ENCODE data around the gene FAM131C.
"Not testable (repeated sequence)": the region's sequence is repeated elsewhere in the genome, so short reads cannot be mapped to it uniquely, and the experiment has no call there.

DNA sequence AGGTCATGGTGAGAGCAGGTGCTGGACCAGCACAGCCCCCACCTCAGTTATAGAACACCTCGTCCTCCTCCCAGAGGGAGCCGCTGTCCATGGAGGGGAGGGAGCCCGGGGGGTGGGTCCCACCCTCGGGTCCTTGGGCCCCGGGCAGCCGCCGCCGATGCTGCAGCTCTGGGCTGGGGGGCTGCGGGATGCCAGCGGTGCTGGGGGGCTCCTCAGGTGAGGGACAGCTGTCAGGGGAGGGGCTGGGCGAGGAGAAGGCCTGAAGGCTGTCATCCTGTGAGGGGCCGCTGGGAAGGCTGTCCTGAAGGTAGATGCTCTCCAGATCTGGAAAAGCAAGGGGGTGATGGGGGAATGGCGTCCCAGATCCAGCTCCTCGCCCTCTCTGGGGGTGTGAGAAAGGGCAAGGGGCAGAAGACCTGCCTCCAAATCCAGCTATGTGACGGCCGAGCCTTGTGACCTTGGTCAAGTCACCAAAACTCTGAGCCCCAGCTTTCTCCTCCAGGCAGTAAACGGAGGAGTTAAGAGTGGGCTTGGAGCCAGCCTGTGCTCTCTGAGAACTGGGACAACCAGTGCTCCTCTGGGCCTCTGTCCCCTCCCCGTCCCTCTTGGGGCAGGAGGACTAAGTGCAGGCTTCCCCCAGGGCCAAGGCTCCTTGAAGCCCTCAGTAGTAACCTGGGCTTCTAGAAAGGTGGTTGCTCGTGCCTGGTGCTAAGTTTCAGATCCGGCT, 14.9 kb downstream of the FAM131C start:
- TF ChIP-seq, protein P1, sequence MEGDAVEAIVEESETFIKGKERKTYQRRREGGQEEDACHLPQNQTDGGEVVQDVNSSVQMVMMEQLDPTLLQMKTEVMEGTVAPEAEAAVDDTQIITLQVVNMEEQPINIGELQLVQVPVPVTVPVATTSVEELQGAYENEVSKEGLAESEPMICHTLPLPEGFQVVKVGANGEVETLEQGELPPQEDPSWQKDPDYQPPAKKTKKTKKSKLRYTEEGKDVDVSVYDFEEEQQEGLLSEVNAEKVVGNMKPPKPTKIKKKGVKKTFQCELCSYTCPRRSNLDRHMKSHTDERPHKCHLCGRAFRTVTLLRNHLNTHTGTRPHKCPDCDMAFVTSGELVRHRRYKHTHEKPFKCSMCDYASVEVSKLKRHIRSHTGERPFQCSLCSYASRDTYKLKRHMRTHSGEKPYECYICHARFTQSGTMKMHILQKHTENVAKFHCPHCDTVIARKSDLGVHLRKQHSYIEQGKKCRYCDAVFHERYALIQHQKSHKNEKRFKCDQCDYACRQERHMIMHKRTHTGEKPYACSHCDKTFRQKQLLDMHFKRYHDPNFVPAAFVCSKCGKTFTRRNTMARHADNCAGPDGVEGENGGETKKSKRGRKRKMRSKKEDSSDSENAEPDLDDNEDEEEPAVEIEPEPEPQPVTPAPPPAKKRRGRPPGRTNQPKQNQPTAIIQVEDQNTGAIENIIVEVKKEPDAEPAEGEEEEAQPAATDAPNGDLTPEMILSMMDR (conservative IDR thresholded peaks at IDR 0.05 in 1 of 2, IDR thresholded peaks at IDR 0.05 in 1 of 2; ENCODE audit: low read depth in 1 of 2, low read length in 2 of 2), result not testable (repeated sequence)
- TF ChIP-seq EZH2 (IDR thresholded peaks at IDR 0.05; ENCODE audit: low read length, missing control alignments), result not testable (repeated sequence)

All from fibroblast of lung (primary cell).